Skeletal muscle satellite cell (primary cell): Measurements from ENCODE around the gene AUTS2.

Experiments
- H3K27me3 ChIP-seq: 2 replicates; pipeline ENCODE4 v1.7.0; 2013; ENCODE audit warnings: low read length; ENCODE audit not compliant: control insufficient read depth, insufficient read depth
- H3K36me3 ChIP-seq: 2 replicates; pipeline ENCODE4 v1.7.0; 2013; ENCODE audit warnings: mild to moderate bottlenecking, control low read depth, low read length; ENCODE audit not compliant: insufficient read depth
- H3K4me1 ChIP-seq: 2 replicates; pipeline ENCODE4 v1.7.0; 2013; ENCODE audit warnings: low read length; ENCODE audit not compliant: control insufficient read depth, insufficient read depth
- H3K4me2 ChIP-seq: 2 replicates; pipeline ENCODE4 v1.7.0; 2013; ENCODE audit warnings: mild to moderate bottlenecking, low read length
- H3K4me3 ChIP-seq: 2 replicates; pipeline ENCODE4 v1.7.0; 2013; ENCODE audit warnings: low read length
- H3K9ac ChIP-seq: 2 replicates; pipeline ENCODE4 v1.7.0; 2013; ENCODE audit warnings: mild to moderate bottlenecking, low read depth, low read length, moderate library complexity
- H3K9me3 ChIP-seq: replicated peaks from 2 replicates; pipeline ENCODE4 v1.7.0; 2013; ENCODE audit warnings: mild to moderate bottlenecking, control low read depth, low read length

The AUTS2 gene

GRCh38 chr7:69625798-69626197 lies 27.5 kb downstream of the AUTS2 start:
- Histone ChIP-seq H3K36me3 (no peaks in the 10 kb centered on the region), H3K27me3 (peaks cover 11% of the 10 kb centered on the region), H3K9me3 (no peaks in the 10 kb centered on the region), H3K4me3 (no peak overlapping the region), H3K4me2 (no peak overlapping the region), H3K9ac (no peak overlapping the region), H3K4me1 (peaks cover 12% of the 10 kb centered on the region)

- peaks cover 18% of the 10 kb centered on the region for H3K4me1 ChIP-seq
- no peaks in the 10 kb centered on the region for H3K9me3 ChIP-seq
- H3K4me3 ChIP-seq: no peak overlapping the region
- H3K9ac ChIP-seq: no peak overlapping the region
- H3K27me3 ChIP-seq: peaks cover 11% of the 10 kb centered on the region
- H3K36me3 ChIP-seq: no peaks in the 10 kb centered on the region
- H3K4me2 ChIP-seq: peak overlapping the region; percentile 8
Observed at GRCh38 chr7:69630292-69630691, 32.0 kb downstream of the AUTS2 start.

GRCh38 chr7:69631131-69631530 lies 32.9 kb downstream of the AUTS2 start:
- H3K4me1 ChIP-seq: peaks cover 18% of the 10 kb centered on the region
- H3K36me3 ChIP-seq: no peaks in the 10 kb centered on the region
- no peaks in the 10 kb centered on the region for H3K9me3 ChIP-seq
- H3K27me3 ChIP-seq: peaks cover 7% of the 10 kb centered on the region
- H3K9ac ChIP-seq: no peak overlapping the region
- no peak overlapping the region for H3K4me2 ChIP-seq
- H3K4me3 ChIP-seq: no peak overlapping the region

- H3K4me3 ChIP-seq: no peak overlapping the region
- H3K27me3 ChIP-seq: peaks cover 7% of the 10 kb centered on the region
- no peaks in the 10 kb centered on the region for H3K36me3 ChIP-seq
- no peak overlapping the region for H3K9ac ChIP-seq
- no peaks in the 10 kb centered on the region for H3K9me3 ChIP-seq
- H3K4me1 ChIP-seq: peaks cover 18% of the 10 kb centered on the region
- H3K4me2 ChIP-seq: no peak overlapping the region
Observed at GRCh38 chr7:69632280-69632679, 34.0 kb downstream of the AUTS2 start.

- Histone ChIP-seq H3K9ac (no peak overlapping the region), H3K27me3 (peaks cover 7% of the 10 kb centered on the region), H3K4me1 (peaks cover 18% of the 10 kb centered on the region), H3K9me3 (no peaks in the 10 kb centered on the region), H3K4me2 (no peak overlapping the region), H3K36me3 (no peaks in the 10 kb centered on the region), H3K4me3 (no peak overlapping the region)
Observed at GRCh38 chr7:69633122-69633831, 35.0 kb downstream of the AUTS2 start.

GRCh38 chr7:69635555-69636185 lies 37.4 kb downstream of the AUTS2 start:
- H3K4me1 ChIP-seq: peaks cover 7% of the 10 kb centered on the region
- H3K4me3 ChIP-seq: no peak overlapping the region

GRCh38 chr7:69638674-69639073 lies 40.4 kb downstream of the AUTS2 start:
- Histone ChIP-seq H3K9me3 (no peaks in the 10 kb centered on the region), H3K27me3 (no peaks in the 10 kb centered on the region), H3K36me3 (no peaks in the 10 kb centered on the region), H3K4me1 (no peaks in the 10 kb centered on the region), H3K4me2 (no peak overlapping the region), H3K4me3 (no peak overlapping the region), H3K9ac (no peak overlapping the region)

More at GRCh38 chr7:69635555-69636185, 37.4 kb downstream of the AUTS2 start:
- no peaks in the 10 kb centered on the region for H3K9me3 ChIP-seq
- no peak overlapping the region for H3K9ac ChIP-seq
- H3K36me3 ChIP-seq: no peaks in the 10 kb centered on the region
- H3K4me2 ChIP-seq: no peak overlapping the region
- H3K27me3 ChIP-seq: no peaks in the 10 kb centered on the region

GRCh38 chr7:69640216-69640615 lies 41.9 kb downstream of the AUTS2 start:
- no peaks in the 10 kb centered on the region for H3K27me3 ChIP-seq
- no peaks in the 10 kb centered on the region for H3K9me3 ChIP-seq
- H3K4me1 ChIP-seq: no peaks in the 10 kb centered on the region
- no peaks in the 10 kb centered on the region for H3K36me3 ChIP-seq
- H3K9ac ChIP-seq: no peak overlapping the region
- no peak overlapping the region for H3K4me2 ChIP-seq
- no peak overlapping the region for H3K4me3 ChIP-seq

- Histone ChIP-seq H3K4me3 (no peak overlapping the region), H3K9me3 (no peaks in the 10 kb centered on the region), H3K36me3 (no peaks in the 10 kb centered on the region), H3K9ac (no peak overlapping the region), H3K4me1 (no peaks in the 10 kb centered on the region), H3K27me3 (no peaks in the 10 kb centered on the region), H3K4me2 (no peak overlapping the region)
Observed at GRCh38 chr7:69640925-69641594, 42.8 kb downstream of the AUTS2 start.

GRCh38 chr7:69643265-69643664 lies 45.0 kb downstream of the AUTS2 start:
- no peak overlapping the region for H3K4me2 ChIP-seq
- no peaks in the 10 kb centered on the region for H3K9me3 ChIP-seq
- H3K9ac ChIP-seq: no peak overlapping the region
- no peaks in the 10 kb centered on the region for H3K27me3 ChIP-seq
- no peak overlapping the region for H3K4me3 ChIP-seq
- H3K4me1 ChIP-seq: no peaks in the 10 kb centered on the region
- no peaks in the 10 kb centered on the region for H3K36me3 ChIP-seq

- no peaks in the 10 kb centered on the region for H3K27me3 ChIP-seq
- no peaks in the 10 kb centered on the region for H3K4me1 ChIP-seq
- no peaks in the 10 kb centered on the region for H3K9me3 ChIP-seq
- H3K4me2 ChIP-seq: no peak overlapping the region
- H3K9ac ChIP-seq: no peak overlapping the region
- H3K36me3 ChIP-seq: no peaks in the 10 kb centered on the region
- no peak overlapping the region for H3K4me3 ChIP-seq
Observed at GRCh38 chr7:69643708-69644445, 45.6 kb downstream of the AUTS2 start.
